Transverse colon (tissue), 4 donors: ENCODE results near the gene FAM131A. TPM values are rescaled to one million over a fixed set of nuclear protein-coding genes. Genes with fewer than 3 reads are reported as not detected.

ENCODE experiments used
- DNase-seq: peaks from one replicate; pipeline ENCODE4 v3.0.0-alpha.2; 2019
- H3K27ac ChIP-seq, 4 donors: fragments of 200-600 bp; sonication (generic); 2 replicates each; pipeline ENCODE4 v1.5.1; 2016 to 2018; ENCODE audit warnings: inconsistent platforms in 4 of 4
- H3K27me3 ChIP-seq: fragments of 200-600 bp; sonication (generic); 2 replicates; pipeline ENCODE4 v1.5.1; 2017; ENCODE audit warnings: inconsistent platforms
- H3K36me3 ChIP-seq, 4 donors: fragments of 200-600 bp; sonication (generic); 2 replicates each; pipeline ENCODE4 v1.5.1; 2017 to 2019; ENCODE audit warnings: inconsistent platforms in 4 of 4
- H3K4me1 ChIP-seq, 4 donors: fragments of 200-600 bp; sonication (generic); 2 replicates each; pipeline ENCODE4 v1.5.1; 2017 to 2020; ENCODE audit warnings: inconsistent platforms in 4 of 4
- H3K4me3 ChIP-seq, 4 donors: fragments of 200-600 bp; sonication (generic); 1 replicate in 1 of 4; 2 replicates in 3 of 4; pipeline versions ENCODE4 v1.5.1 to v1.6.1; 2017 to 2019; ENCODE audit warnings: inconsistent platforms in 4 of 4
- H3K9me3 ChIP-seq, 2 donors: fragments of 200-600 bp; sonication (generic); 2 replicates each; pipeline ENCODE4 v1.5.1; 2017 to 2019; ENCODE audit warnings: inconsistent platforms in 2 of 2
- CTCF ChIP-seq, 5 experiments: fragments of 200-600 bp in 3 of 5; fragments of 450-650 bp in 2 of 5; sonication (generic) in 3 of 5; IDR thresholded peaks; 1 replicate in 2 of 5; 2 replicates in 3 of 5; pipeline ENCODE4 v1.5.1; 2016 to 2017; ENCODE audit warnings: antibody characterized with exemption in 5 of 5, inconsistent platforms in 3 of 5, mild to moderate bottlenecking in 2 of 5, moderate library complexity in 1 of 5
- EP300 ChIP-seq: sonication (generic); formaldehyde crosslinking; IDR thresholded peaks from one replicate; pipeline ENCODE4 v1.6.1; 2017; ENCODE audit warnings: antibody characterized with exemption, low read depth
- POLR2A ChIP-seq: fragments of 450-650 bp; IDR thresholded peaks from one replicate; pipeline ENCODE4 v1.6.1; 2016; ENCODE audit warnings: antibody characterized with exemption, mild to moderate bottlenecking, moderate library complexity
- POLR2AphosphoS5 ChIP-seq, 3 donors: sonication (generic); formaldehyde crosslinking; IDR thresholded peaks; one replicate each; pipeline ENCODE4 v1.6.1; 2016; ENCODE audit warnings: antibody characterized with exemption in 3 of 3
- WGBS, 2 donors: methylation state at CpG; one replicate each; pipeline ENCODE4 v1.1.5; 2018; ENCODE audit warnings: low coverage in 1 of 2; 5-methylcytosine and 5-hydroxymethylcytosine counted together
- in situ Hi-C, 4 donors: fragments of 200-750 bp; cut with MboI; loops; one replicate each; pipeline versions ENCODE4 v1.15.0 to v1.15.1; 2017; ENCODE audit warnings: low sequenced_read_pairs in 3 of 4, low pct_ligation_motif_present in 1 of 4, low pct_unique_long_range_greater_than_20kb in 1 of 4
- intact Hi-C: fragments of 100-400 bp; cut with DNase I; formaldehyde crosslinking; loops from one replicate; pipeline ENCODE4 v1.15.1; 2023; ENCODE audit warnings: low total_unique reads
- total RNA-seq, 4 donors: library from RNA; depleted of rRNA; stranded (reverse); fragments of >200 nt; gene quantifications; one replicate each; pipeline ENCODE4 v1.1.0, GENCODE V29; 2016

FAM131A gene
- total RNA-seq, 4 donors from 2014 or later: 18.5 to 41.1 (median 28.8) TPM

- in situ Hi-C loops: loop anchor here in 1 of 4 donors (25.0 kb wide), 1 partner anchor 401 kb away; no protein-coding TSS in a partner anchor
- Histone ChIP-seq H3K9me3 (no peaks in the 10 kb centered on the region), H3K27me3 (peaks cover 14% of the 10 kb centered on the region), H3K4me1 (peaks cover 3 to 6% (median 5%) of the 10 kb centered on the region in 4 donors), H3K36me3 (no peaks in the 10 kb centered on the region), H3K27ac (no peak overlapping the region), H3K4me3 (no peak overlapping the region)
- intact Hi-C loops: loop anchor here (10.0 kb wide), 1 partner anchor 389 kb away; no protein-coding TSS in a partner anchor
- TF ChIP-seq EP300: no peak
- no peak for TF ChIP-seq POLR2A
- TF ChIP-seq POLR2AphosphoS5 (IDR thresholded peaks at IDR 0.05): no peak
- no peak for TF ChIP-seq CTCF (IDR thresholded peaks at IDR 0.05)
- no peak for DNase-seq
- 76% methylated on average over 20 of the region's 37 CpGs; no CpG with 5 or more reads in 1 of the 2 donors for WGBS, 2 donors
These were observed 48.8 kb downstream of the FAM131A start for GRCh38 chr3:184386047-184386806.

GRCh38 chr3:184387174-184387714 lies 49.8 kb downstream of the FAM131A start:
- in situ Hi-C loops: loop anchor here in 1 of 4 donors (25.0 kb wide), 1 partner anchor 400 kb away; no protein-coding TSS in a partner anchor
- H3K36me3 ChIP-seq: no peaks in the 10 kb centered on the region
- intact Hi-C loops: loop anchor here (10.0 kb wide), 1 partner anchor 388 kb away; no protein-coding TSS in a partner anchor
- no peaks in the 10 kb centered on the region for H3K9me3 ChIP-seq
- no peak for TF ChIP-seq EP300
- no peak for TF ChIP-seq POLR2AphosphoS5 (IDR thresholded peaks at IDR 0.05)
- TF ChIP-seq POLR2A: no peak
- TF ChIP-seq CTCF (IDR thresholded peaks at IDR 0.05): no peak
- DNase-seq: no peak
- no peak overlapping the region for H3K4me3 ChIP-seq
- no peak overlapping the region for H3K27ac ChIP-seq
- WGBS, 2 donors: 93% methylated on average over 12 of the region's 12 CpGs; no CpG with 5 or more reads in 1 of the 2 donors
- peaks cover 4% of the 10 kb centered on the region for H3K27me3 ChIP-seq
- no peaks in the 10 kb centered on the region for H3K4me1 ChIP-seq

DNA sequence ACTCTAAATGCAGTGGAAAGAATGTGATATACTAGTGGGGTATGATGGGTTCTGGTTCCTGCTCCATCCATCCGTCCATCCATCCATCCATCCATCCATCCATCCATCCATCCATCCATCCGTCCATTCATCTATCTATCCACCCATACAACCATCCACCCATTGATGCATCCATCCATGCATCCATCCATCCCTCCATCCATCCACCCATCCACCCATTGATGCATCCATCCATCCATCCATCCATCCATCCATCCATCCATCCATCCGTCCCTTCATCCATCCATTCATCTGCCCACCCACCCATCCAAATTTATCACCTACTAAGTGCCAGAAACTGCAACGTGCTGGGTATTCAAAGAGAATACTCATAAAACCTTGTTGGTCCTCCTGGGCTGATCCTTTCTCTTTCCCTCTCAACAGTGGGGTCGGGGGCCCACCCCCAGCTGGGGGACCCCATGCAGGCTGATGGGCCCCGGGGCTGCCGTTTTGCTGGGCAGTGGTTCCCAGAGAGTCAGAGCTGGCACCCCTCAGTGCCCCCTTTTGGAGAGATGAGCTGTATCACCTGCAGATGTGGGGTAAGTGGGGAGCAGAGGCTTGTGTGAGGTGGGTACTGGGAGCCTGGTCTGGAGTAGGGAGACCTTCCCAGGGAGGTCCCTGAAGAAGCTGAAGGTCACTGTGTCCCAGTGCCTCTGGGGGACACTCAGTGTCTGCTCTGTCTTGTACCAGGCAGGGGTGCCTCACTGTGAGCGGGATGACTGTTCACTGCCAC lies 51.0 kb downstream of the FAM131A start:
- no peaks in the 10 kb centered on the region for H3K36me3 ChIP-seq
- no peak for DNase-seq
- WGBS, 2 donors: 57 to 60% methylated on average over 1 to 8 of the region's 8 CpGs
- in situ Hi-C loops: loop anchor here in 1 of 4 donors (25.0 kb wide), 1 partner anchor 399 kb away; no protein-coding TSS in a partner anchor
- H3K4me3 ChIP-seq: no peak overlapping the region
- no peak overlapping the region for H3K27ac ChIP-seq
- no peaks in the 10 kb centered on the region for H3K9me3 ChIP-seq
- TF ChIP-seq EP300 (no peak), CTCF (IDR thresholded peaks at IDR 0.05) (no peak), POLR2AphosphoS5 (IDR thresholded peaks at IDR 0.05) (no peak), POLR2A (no peak)
- intact Hi-C loops: loop anchor here (10.0 kb wide), 1 partner anchor 386 kb away; no protein-coding TSS in a partner anchor
- H3K27me3 ChIP-seq: no peaks in the 10 kb centered on the region
- no peaks in the 10 kb centered on the region for H3K4me1 ChIP-seq

GRCh38 chr3:184388936-184389230 lies 51.5 kb downstream of the FAM131A start:
- Histone ChIP-seq H3K36me3 (no peaks in the 10 kb centered on the region), H3K27me3 (no peaks in the 10 kb centered on the region), H3K27ac (no peak overlapping the region), H3K4me1 (no peaks in the 10 kb centered on the region), H3K9me3 (no peaks in the 10 kb centered on the region), H3K4me3 (no peak overlapping the region)
- no peak for DNase-seq
- 77% methylated on average over 5 of the region's 8 CpGs; no CpG with 5 or more reads in 1 of the 2 donors for WGBS, 2 donors
- intact Hi-C loops: loop anchor here (10.0 kb wide), 1 partner anchor 386 kb away; no protein-coding TSS in a partner anchor
- in situ Hi-C loops: loop anchor here in 1 of 4 donors (25.0 kb wide), 1 partner anchor 398 kb away; no protein-coding TSS in a partner anchor
- TF ChIP-seq POLR2A (no peak), CTCF (IDR thresholded peaks at IDR 0.05) (no peak), POLR2AphosphoS5 (IDR thresholded peaks at IDR 0.05) (no peak), EP300 (no peak)
